Transverse colon (tissue), 4 donors: Measurements from ENCODE around the gene CGRRF1.

Source experiments
- EP300 ChIP-seq: sonication (generic); formaldehyde crosslinking; IDR thresholded peaks from one replicate; pipeline ENCODE4 v1.6.1; 2017; ENCODE audit warnings: antibody characterized with exemption, low read depth
- POLR2A ChIP-seq: fragments of 450-650 bp; IDR thresholded peaks from one replicate; pipeline ENCODE4 v1.6.1; 2016; ENCODE audit warnings: antibody characterized with exemption, mild to moderate bottlenecking, moderate library complexity
- POLR2AphosphoS5 ChIP-seq, 3 donors: sonication (generic); formaldehyde crosslinking; IDR thresholded peaks; one replicate each; pipeline ENCODE4 v1.6.1; 2016; ENCODE audit warnings: antibody characterized with exemption in 3 of 3
- TF ChIP-seq, protein P1 (sequence below), 5 experiments: fragments of 200-600 bp in 3 of 5; fragments of 450-650 bp in 2 of 5; sonication (generic) in 3 of 5; IDR thresholded peaks; 1 replicate in 2 of 5; 2 replicates in 3 of 5; pipeline ENCODE4 v1.5.1; 2016 to 2017; ENCODE audit warnings: antibody characterized with exemption in 5 of 5, inconsistent platforms in 3 of 5, mild to moderate bottlenecking in 2 of 5, moderate library complexity in 1 of 5

DNA sequence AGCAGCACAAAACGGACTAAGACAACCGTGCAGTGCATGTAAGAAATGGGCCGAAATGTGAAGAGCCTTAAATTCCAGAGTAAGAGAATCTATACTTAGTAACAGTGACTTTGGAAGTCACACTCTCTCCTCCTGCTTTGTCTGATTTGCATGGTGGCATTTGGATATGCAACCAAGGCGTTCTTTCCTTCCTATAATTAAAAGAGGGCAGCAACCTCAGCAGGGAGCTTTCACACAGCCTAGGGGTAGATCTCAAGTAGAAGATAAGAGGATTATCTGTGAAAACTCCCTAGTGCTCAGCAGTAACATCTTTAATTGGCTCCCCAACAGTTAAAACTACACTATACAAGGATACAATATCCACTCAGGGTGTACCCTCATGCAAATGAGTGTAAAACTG lies 37.4 kb upstream of the CGRRF1 start:
- TF ChIP-seq, protein P1, sequence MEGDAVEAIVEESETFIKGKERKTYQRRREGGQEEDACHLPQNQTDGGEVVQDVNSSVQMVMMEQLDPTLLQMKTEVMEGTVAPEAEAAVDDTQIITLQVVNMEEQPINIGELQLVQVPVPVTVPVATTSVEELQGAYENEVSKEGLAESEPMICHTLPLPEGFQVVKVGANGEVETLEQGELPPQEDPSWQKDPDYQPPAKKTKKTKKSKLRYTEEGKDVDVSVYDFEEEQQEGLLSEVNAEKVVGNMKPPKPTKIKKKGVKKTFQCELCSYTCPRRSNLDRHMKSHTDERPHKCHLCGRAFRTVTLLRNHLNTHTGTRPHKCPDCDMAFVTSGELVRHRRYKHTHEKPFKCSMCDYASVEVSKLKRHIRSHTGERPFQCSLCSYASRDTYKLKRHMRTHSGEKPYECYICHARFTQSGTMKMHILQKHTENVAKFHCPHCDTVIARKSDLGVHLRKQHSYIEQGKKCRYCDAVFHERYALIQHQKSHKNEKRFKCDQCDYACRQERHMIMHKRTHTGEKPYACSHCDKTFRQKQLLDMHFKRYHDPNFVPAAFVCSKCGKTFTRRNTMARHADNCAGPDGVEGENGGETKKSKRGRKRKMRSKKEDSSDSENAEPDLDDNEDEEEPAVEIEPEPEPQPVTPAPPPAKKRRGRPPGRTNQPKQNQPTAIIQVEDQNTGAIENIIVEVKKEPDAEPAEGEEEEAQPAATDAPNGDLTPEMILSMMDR (IDR thresholded peaks at IDR 0.05): no peak
- TF ChIP-seq POLR2AphosphoS5 (IDR thresholded peaks at IDR 0.05): no peak
- no peak for TF ChIP-seq POLR2A
- no peak for TF ChIP-seq EP300
